Endodermal cell (in vitro differentiated cells): ENCODE results near the gene PPDPF. TPM values are rescaled to one million over a fixed set of nuclear protein-coding genes. Genes with fewer than 3 reads are reported as not detected.

Experiments
- DNase-seq: peaks from one replicate; pipeline ENCODE4 v3.0.0-alpha.2; 2017
- H3K27ac ChIP-seq: 2 replicates; pipeline ENCODE4 v1.5.1; 2013; ENCODE audit warnings: mild to moderate bottlenecking, low read depth, low read length, moderate library complexity
- H3K27me3 ChIP-seq: 2 replicates; pipeline ENCODE4 v1.6.1; 2013; ENCODE audit warnings: mild to moderate bottlenecking, low read length, moderate library complexity; ENCODE audit not compliant: insufficient read depth, control insufficient read depth, poor library complexity, severe bottlenecking
- H3K36me3 ChIP-seq: 2 replicates; pipeline ENCODE4 v1.7.0; 2013; ENCODE audit warnings: mild to moderate bottlenecking, low read length, moderate library complexity; ENCODE audit not compliant: control insufficient read depth, insufficient read depth
- H3K4me1 ChIP-seq: one replicate; pipeline ENCODE4 v1.7.0; 2013; ENCODE audit warnings: low read length; ENCODE audit not compliant: control insufficient read depth, insufficient read depth
- H3K4me3 ChIP-seq: 2 replicates; pipeline ENCODE4 v1.5.1; 2013; ENCODE audit warnings: mild to moderate bottlenecking, low read length, moderate library complexity
- H3K9ac ChIP-seq: 2 replicates; pipeline ENCODE4 v1.6.1; 2013; ENCODE audit warnings: mild to moderate bottlenecking, low read length, moderate library complexity; ENCODE audit not compliant: poor library complexity, severe bottlenecking; ENCODE audit errors: extremely low read depth
- H3K9me3 ChIP-seq: 2 replicates; pipeline ENCODE4 v1.6.1; 2013; ENCODE audit warnings: mild to moderate bottlenecking, low read length, moderate library complexity; ENCODE audit not compliant: control insufficient read depth
- H3K27ac Mint-ChIP-seq: 2 replicates; pipeline ENCODE4 v1.8.0; 2020; ENCODE audit warnings: mixed read lengths
- H3K27me3 Mint-ChIP-seq: 2 replicates; pipeline ENCODE4 v1.8.0; 2021; ENCODE audit warnings: mild to moderate bottlenecking, mixed read lengths; ENCODE audit not compliant: insufficient read depth
- H3K36me3 Mint-ChIP-seq: 2 replicates; pipeline ENCODE4 v1.8.0; 2020; ENCODE audit warnings: low read depth, mixed read lengths
- H3K4me1 Mint-ChIP-seq: 2 replicates; pipeline ENCODE4 v1.8.0; 2020; ENCODE audit warnings: mixed read lengths
- H3K4me3 Mint-ChIP-seq: 2 replicates; pipeline ENCODE4 v1.8.0; 2020; ENCODE audit warnings: mild to moderate bottlenecking, moderate library complexity, mixed read lengths
- H3K9me3 Mint-ChIP-seq: 2 replicates; pipeline ENCODE4 v1.8.0; 2020; ENCODE audit warnings: mild to moderate bottlenecking, mixed read lengths
- CTCF ChIP-seq: fragments of 200-600 bp; sonication (generic); conservative IDR thresholded peaks from 2 replicates; pipeline ENCODE4 v1.5.0; 2021; ENCODE audit warnings: antibody characterized with exemption, mild to moderate bottlenecking
- WGBS, 2 experiments: methylation state at CpG; one replicate each; pipeline versions ENCODE4 v1.1.5 to v1.1.7; 2013; ENCODE audit warnings: missing lambda C conversion rate in 2 of 2, mixed read lengths in 1 of 2; ENCODE audit not compliant: insufficient coverage in 1 of 2, insufficient read length in 1 of 2; 5-methylcytosine and 5-hydroxymethylcytosine counted together
- total RNA-seq, 2 donors: library from RNA; stranded (reverse); fragmentation: NEBNext Ultra II Directional in 1 of 2; extraction: Animal tissue kit (Norgen Biotek cat#: 25700) in 1 of 2; gene quantifications; 2 replicates in 1 of 2; 3 replicates in 1 of 2; pipeline ENCODE4 v1.2.1, GENCODE V29; 2021

Gene PPDPF
- total RNA-seq, 2 donors from 2014 or later: 247 to 296 TPM

- peaks cover 12% of the 10 kb centered on the region for H3K36me3 Mint-ChIP-seq
- Histone ChIP-seq H3K27ac (no peak overlapping the region), H3K9ac (no peak overlapping the region), H3K4me1 (no peaks in the 10 kb centered on the region), H3K9me3 (no peaks in the 10 kb centered on the region), H3K27me3 (no peaks in the 10 kb centered on the region), H3K36me3 (peaks cover 7% of the 10 kb centered on the region), H3K4me3 (no peak overlapping the region)
- no peaks in the 10 kb centered on the region for H3K9me3 Mint-ChIP-seq
- H3K27me3 Mint-ChIP-seq: no peaks in the 10 kb centered on the region
- H3K4me1 Mint-ChIP-seq: no peaks in the 10 kb centered on the region
- H3K4me3 Mint-ChIP-seq: no peak overlapping the region
- no peak for DNase-seq
- WGBS, 2 experiments: 93 to 96% methylated on average over 48 to 55 of the region's 55 CpGs
- no peak overlapping the region for H3K27ac Mint-ChIP-seq
- no peak for TF ChIP-seq CTCF
Measured at GRCh38 chr20:63563225-63563935, 42.8 kb downstream of the PPDPF start.

GRCh38 chr20:63564036-63564810, 43.7 kb downstream of the PPDPF start:
- H3K9me3 Mint-ChIP-seq: no peaks in the 10 kb centered on the region
- WGBS, 2 experiments: 93 to 95% methylated on average over 58 to 62 of the region's 62 CpGs
- DNase-seq: no peak
- no peak overlapping the region for H3K27ac Mint-ChIP-seq
- Histone ChIP-seq H3K9me3 (no peaks in the 10 kb centered on the region), H3K27me3 (no peaks in the 10 kb centered on the region), H3K4me3 (no peak overlapping the region), H3K9ac (no peak overlapping the region), H3K27ac (no peak overlapping the region), H3K36me3 (peaks cover 4% of the 10 kb centered on the region), H3K4me1 (no peaks in the 10 kb centered on the region)
- H3K4me3 Mint-ChIP-seq: no peak overlapping the region
- TF ChIP-seq CTCF: no peak
- peaks cover 6% of the 10 kb centered on the region for H3K36me3 Mint-ChIP-seq
- no peaks in the 10 kb centered on the region for H3K27me3 Mint-ChIP-seq
- no peaks in the 10 kb centered on the region for H3K4me1 Mint-ChIP-seq

- Mint-ChIP-seq H3K4me1 (no peaks in the 10 kb centered on the region), H3K9me3 (no peaks in the 10 kb centered on the region), H3K4me3 (no peak overlapping the region), H3K27ac (no peak overlapping the region), H3K27me3 (no peaks in the 10 kb centered on the region), H3K36me3 (peaks cover 5% of the 10 kb centered on the region)
- Histone ChIP-seq H3K27ac (no peak overlapping the region), H3K27me3 (no peaks in the 10 kb centered on the region), H3K9ac (no peak overlapping the region), H3K4me1 (no peaks in the 10 kb centered on the region), H3K9me3 (no peaks in the 10 kb centered on the region), H3K4me3 (no peak overlapping the region), H3K36me3 (peaks cover 4% of the 10 kb centered on the region)
- no peak for TF ChIP-seq CTCF
- 95 to 97% methylated on average over 59 to 61 of the region's 61 CpGs for WGBS, 2 experiments
- DNase-seq: no peak
Measured at GRCh38 chr20:63565021-63565698, 44.6 kb downstream of the PPDPF start.
